SKM-1 (cell line): Measurements from ENCODE around the gene ALPG.

ENCODE experiments used
- DNase-seq: peaks from one replicate; lab custom pipeline; 2025; ENCODE audit not compliant: unreplicated experiment; lab: John Stamatoyannopoulos, UW

ALPG gene

GRCh38 chr2:232457121-232458011, 50.7 kb downstream of the ALPG start:
- no peak for DNase-seq

DNA sequence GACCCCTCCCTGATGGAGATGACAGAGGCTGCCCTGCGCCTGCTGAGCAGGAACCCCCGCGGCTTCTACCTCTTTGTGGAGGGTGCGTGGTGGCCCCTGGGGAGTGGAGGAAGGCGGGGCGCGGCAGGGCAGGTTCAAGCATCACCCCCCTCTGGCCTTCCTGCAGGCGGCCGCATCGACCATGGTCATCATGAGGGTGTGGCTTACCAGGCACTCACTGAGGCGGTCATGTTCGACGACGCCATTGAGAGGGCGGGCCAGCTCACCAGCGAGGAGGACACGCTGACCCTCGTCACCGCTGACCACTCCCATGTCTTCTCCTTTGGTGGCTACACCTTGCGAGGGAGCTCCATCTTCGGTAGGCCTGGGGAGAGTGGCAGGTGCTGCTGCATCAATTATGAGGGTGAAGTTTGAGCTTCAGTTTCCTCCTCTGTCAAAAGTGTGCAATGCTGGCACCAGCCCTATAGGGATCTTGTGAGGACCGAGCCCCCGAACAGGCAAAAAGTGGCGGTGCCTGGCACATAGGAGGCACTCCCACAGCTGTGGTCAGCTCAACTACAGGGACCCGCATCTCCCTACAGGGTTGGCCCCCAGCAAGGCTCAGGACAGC, 51.5 kb downstream of the ALPG start:
- no peak for DNase-seq

DNA sequence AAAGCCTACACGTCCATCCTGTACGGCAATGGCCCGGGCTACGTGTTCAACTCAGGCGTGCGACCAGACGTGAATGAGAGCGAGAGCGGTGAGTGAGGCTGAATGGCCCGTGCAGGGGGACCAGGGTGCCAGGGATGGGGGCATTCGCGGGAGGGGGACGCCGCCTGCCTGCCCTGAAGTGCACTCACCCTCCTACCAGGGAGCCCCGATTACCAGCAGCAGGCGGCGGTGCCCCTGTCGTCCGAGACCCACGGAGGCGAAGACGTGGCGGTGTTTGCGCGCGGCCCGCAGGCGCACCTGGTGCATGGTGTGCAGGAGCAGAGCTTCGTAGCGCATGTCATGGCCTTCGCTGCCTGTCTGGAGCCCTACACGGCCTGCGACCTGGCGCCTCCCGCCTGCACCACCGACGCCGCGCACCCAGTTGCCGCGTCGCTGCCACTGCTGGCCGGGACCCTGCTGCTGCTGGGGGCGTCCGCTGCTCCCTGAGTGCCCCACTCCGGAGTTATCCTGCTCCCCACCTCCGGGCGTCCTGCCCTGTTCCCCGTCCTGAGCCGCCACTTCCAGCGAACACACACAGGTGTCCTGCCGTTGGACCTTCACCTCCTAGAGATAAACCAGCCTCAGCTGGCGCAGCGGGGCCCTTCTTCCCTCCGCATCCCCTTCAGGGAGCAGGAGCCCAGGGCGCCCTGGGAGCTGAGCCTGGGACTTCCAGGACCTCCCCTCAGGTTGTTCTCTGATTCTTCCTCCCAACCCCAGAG, 52.2 kb downstream of the ALPG start:
- no peak for DNase-seq

GRCh38 chr2:232459419-232460035, 52.9 kb downstream of the ALPG start:
- no peak for DNase-seq

DNA sequence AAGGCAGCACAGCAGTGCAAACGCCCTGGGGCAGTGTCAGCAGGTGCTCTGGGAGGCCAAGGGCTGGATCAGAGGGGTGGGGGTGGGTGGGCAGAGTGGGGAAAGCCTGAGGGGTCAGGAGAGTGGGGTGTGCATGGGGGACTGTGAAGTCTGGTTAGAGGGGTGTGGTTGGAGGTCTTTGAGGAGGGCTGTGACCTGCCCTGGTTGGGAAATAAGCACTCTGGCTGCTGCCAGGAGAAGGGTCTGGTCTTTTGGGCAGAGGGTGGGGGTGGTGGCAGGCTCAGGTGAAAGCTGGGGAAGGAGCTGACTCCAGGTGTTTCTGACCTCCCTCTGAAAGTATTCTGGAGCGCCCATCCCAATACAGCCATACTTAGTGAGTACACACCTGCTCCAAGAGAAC, 53.5 kb downstream of the ALPG start:
- DNase-seq = no peak
